ENCODE measurements around the gene C1QTNF9B.

DNA sequence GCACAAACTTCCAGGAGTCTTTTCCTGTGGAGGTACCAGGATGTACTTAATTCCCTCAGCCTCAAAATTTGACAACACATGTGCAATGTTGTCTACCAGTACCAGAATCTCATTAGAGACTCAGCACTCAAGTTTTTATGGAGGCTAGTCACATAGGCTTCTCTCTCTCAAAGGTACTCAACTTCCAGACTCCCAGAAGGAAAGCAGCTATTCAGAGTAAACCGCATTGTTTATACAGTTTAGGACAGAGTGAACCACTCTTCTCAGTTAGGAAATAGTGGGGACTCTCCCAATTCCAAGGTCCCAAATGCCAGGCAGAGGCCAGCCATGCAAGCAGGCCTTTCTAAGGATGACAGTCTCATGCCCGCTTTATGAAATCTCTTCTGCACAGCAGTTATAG is 8.5 kb upstream of the C1QTNF9B start:
- TF ChIP-seq, protein P1, sequence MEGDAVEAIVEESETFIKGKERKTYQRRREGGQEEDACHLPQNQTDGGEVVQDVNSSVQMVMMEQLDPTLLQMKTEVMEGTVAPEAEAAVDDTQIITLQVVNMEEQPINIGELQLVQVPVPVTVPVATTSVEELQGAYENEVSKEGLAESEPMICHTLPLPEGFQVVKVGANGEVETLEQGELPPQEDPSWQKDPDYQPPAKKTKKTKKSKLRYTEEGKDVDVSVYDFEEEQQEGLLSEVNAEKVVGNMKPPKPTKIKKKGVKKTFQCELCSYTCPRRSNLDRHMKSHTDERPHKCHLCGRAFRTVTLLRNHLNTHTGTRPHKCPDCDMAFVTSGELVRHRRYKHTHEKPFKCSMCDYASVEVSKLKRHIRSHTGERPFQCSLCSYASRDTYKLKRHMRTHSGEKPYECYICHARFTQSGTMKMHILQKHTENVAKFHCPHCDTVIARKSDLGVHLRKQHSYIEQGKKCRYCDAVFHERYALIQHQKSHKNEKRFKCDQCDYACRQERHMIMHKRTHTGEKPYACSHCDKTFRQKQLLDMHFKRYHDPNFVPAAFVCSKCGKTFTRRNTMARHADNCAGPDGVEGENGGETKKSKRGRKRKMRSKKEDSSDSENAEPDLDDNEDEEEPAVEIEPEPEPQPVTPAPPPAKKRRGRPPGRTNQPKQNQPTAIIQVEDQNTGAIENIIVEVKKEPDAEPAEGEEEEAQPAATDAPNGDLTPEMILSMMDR (IDR thresholded peaks at IDR 0.05; ENCODE audit: insufficient read depth, low read depth, low read length), result no peak
- no peak for TF ChIP-seq EZH2 (IDR thresholded peaks at IDR 0.05; ENCODE audit: insufficient read depth, low read length)

All from astrocyte (in vitro differentiated cells and primary cell).